Measurements from ENCODE around the gene IL10.

Gene IL10

GRCh38 chr1:206786212-206786886, 14.1 kb upstream of the IL10 start:
- TF ChIP-seq CTCF (IDR thresholded peaks at IDR 0.05) = no peak
- no peak overlapping the region for H3K4me3 ChIP-seq
- DNase-seq = no peak
- H3K9me3 ChIP-seq = no peaks in the 10 kb centered on the region
- no peaks in the 10 kb centered on the region for H3K36me3 ChIP-seq
- H3K27ac ChIP-seq = no peak overlapping the region
- H3K27me3 ChIP-seq = no peaks in the 10 kb centered on the region
- H3K4me1 ChIP-seq = no peaks in the 10 kb centered on the region
- intact Hi-C loops (cut with DNase I; ENCODE audit: low total_unique reads) = no loop called here

- DNase-seq = no peak
- no peaks in the 10 kb centered on the region for H3K9me3 ChIP-seq
- no peaks in the 10 kb centered on the region for H3K4me1 ChIP-seq
- no peak for TF ChIP-seq CTCF (IDR thresholded peaks at IDR 0.05)
- no peaks in the 10 kb centered on the region for H3K27me3 ChIP-seq
- intact Hi-C loops (cut with DNase I; ENCODE audit: low total_unique reads) = no loop called here
- H3K27ac ChIP-seq = no peak overlapping the region
- no peak overlapping the region for H3K4me3 ChIP-seq
- no peaks in the 10 kb centered on the region for H3K36me3 ChIP-seq
These were observed 13.0 kb upstream of the IL10 start for GRCh38 chr1:206785182-206785765.

- no peak for DNase-seq
- Histone ChIP-seq H3K4me1 (no peaks in the 10 kb centered on the region), H3K27me3 (no peaks in the 10 kb centered on the region), H3K27ac (no peak overlapping the region), H3K36me3 (no peaks in the 10 kb centered on the region), H3K4me3 (no peak overlapping the region), H3K9me3 (no peaks in the 10 kb centered on the region)
- no peak for TF ChIP-seq CTCF (IDR thresholded peaks at IDR 0.05)
- intact Hi-C loops (cut with DNase I; ENCODE audit: low total_unique reads) = no loop called here
These were observed 12.2 kb upstream of the IL10 start for GRCh38 chr1:206784471-206784903.

GRCh38 chr1:206783506-206783905, 11.2 kb upstream of the IL10 start:
- TF ChIP-seq CTCF (IDR thresholded peaks at IDR 0.05) = no peak
- H3K4me3 ChIP-seq = no peak overlapping the region
- H3K27ac ChIP-seq = no peak overlapping the region
- no peaks in the 10 kb centered on the region for H3K4me1 ChIP-seq
- H3K36me3 ChIP-seq = no peaks in the 10 kb centered on the region
- DNase-seq = no peak
- intact Hi-C loops (cut with DNase I; ENCODE audit: low total_unique reads) = no loop called here
- no peaks in the 10 kb centered on the region for H3K27me3 ChIP-seq
- no peaks in the 10 kb centered on the region for H3K9me3 ChIP-seq

GRCh38 chr1:206782448-206782847, 10.2 kb upstream of the IL10 start:
- H3K27me3 ChIP-seq = no peaks in the 10 kb centered on the region
- H3K9me3 ChIP-seq = no peaks in the 10 kb centered on the region
- TF ChIP-seq CTCF (IDR thresholded peaks at IDR 0.05) = no peak
- H3K36me3 ChIP-seq = no peaks in the 10 kb centered on the region
- H3K4me1 ChIP-seq = no peaks in the 10 kb centered on the region
- no peak for DNase-seq
- intact Hi-C loops (cut with DNase I; ENCODE audit: low total_unique reads) = no loop called here
- no peak overlapping the region for H3K4me3 ChIP-seq
- H3K27ac ChIP-seq = no peak overlapping the region
